Caco-2 (cell line): ENCODE measurements around the gene TNFRSF4. TPM values are rescaled to one million over a fixed set of nuclear protein-coding genes. Genes with fewer than 3 reads are reported as not detected.

Source experiments
- BruUV-seq: library from RNA; stranded (reverse); fragments of 400-500 nt; replicated peaks from 2 replicates; lab custom pipeline; 2021; lab: Mats Ljungman, UMichigan
- CTCF ChIA-PET: fragments of 300-600 bp; sonication (Branson Sonifier 250); formaldehyde crosslinking; loops from one replicate; lab custom pipeline; 2022; ENCODE audit warnings: antibody characterized with exemption; lab: Charles Lee
- POLR2A ChIA-PET: fragments of 300-600 bp; sonication (Branson Sonifier 250); formaldehyde crosslinking; loops from one replicate; lab custom pipeline; 2022; ENCODE audit warnings: antibody characterized with exemption; lab: Charles Lee
- DNase-seq, 2 experiments: peaks; one replicate each; pipeline versions ENCODE4 v3.0.0 to v3.0.0-alpha.2; 2020 to 2022
- H3K27me3 ChIP-seq: replicated peaks from 2 replicates; pipeline ENCODE4 v1.6.0; 2011; ENCODE audit warnings: low read length; ENCODE audit not compliant: control insufficient read depth, insufficient read depth
- H3K36me3 ChIP-seq: 2 replicates; pipeline ENCODE4 v1.5.1; 2011; ENCODE audit warnings: low read length; ENCODE audit not compliant: control insufficient read depth, insufficient read depth
- H3K4me1 ChIP-seq: fragments of 250-450 bp; sonication (Bioruptor Pico); 2 replicates; pipeline ENCODE4 v1.5.1; 2020; ENCODE audit warnings: mild to moderate bottlenecking
- H3K4me3 ChIP-seq: 2 replicates; pipeline ENCODE4 v1.5.1; 2011; ENCODE audit warnings: low read depth, mild to moderate bottlenecking, control low read depth, low read length
- H3K9me3 ChIP-seq: fragments of 250-450 bp; sonication (Bioruptor Pico); 2 replicates; pipeline ENCODE4 v1.5.1; 2020; ENCODE audit warnings: mild to moderate bottlenecking, moderate library complexity
- H3K27ac Mint-ChIP-seq: one replicate; pipeline ENCODE4 v1.8.0; 2022; ENCODE audit warnings: mixed read lengths; ENCODE audit not compliant: unreplicated experiment
- H3K27me3 Mint-ChIP-seq: one replicate; pipeline ENCODE4 v1.8.0; 2022; ENCODE audit warnings: mixed read lengths; ENCODE audit not compliant: insufficient read depth, unreplicated experiment
- H3K36me3 Mint-ChIP-seq: one replicate; pipeline ENCODE4 v1.8.0; 2022; ENCODE audit warnings: mild to moderate bottlenecking, mixed read lengths; ENCODE audit not compliant: insufficient read depth, unreplicated experiment
- H3K4me1 Mint-ChIP-seq: one replicate; pipeline ENCODE4 v1.8.0; 2022; ENCODE audit warnings: low read depth, mixed read lengths; ENCODE audit not compliant: unreplicated experiment
- H3K4me3 Mint-ChIP-seq: one replicate; pipeline ENCODE4 v1.8.0; 2022; ENCODE audit warnings: mild to moderate bottlenecking, moderate library complexity, mixed read lengths; ENCODE audit not compliant: unreplicated experiment
- H3K9me3 Mint-ChIP-seq: one replicate; pipeline ENCODE4 v1.8.0; 2022; ENCODE audit warnings: mixed read lengths; ENCODE audit not compliant: unreplicated experiment
- intact Hi-C: fragments of 100-400 bp; cut with micrococcal nuclease; formaldehyde crosslinking; loops from one replicate; pipeline ENCODE4 v1.10.0; 2022; ENCODE audit not compliant: unreplicated experiment
- total RNA-seq: library from RNA; stranded (reverse); gene quantifications from 2 replicates; pipeline ENCODE4 v1.2.3, GENCODE V29; 2022
- TF ChIP-seq, protein P1 (sequence below), 2 experiments: fragments of 200-600 bp in 1 of 2; IDR thresholded peaks; 1 replicate in 1 of 2; 2 replicates in 1 of 2; pipeline versions ENCODE4 v1.5.1 to v1.8.0; 2011 to 2022; ENCODE audit warnings: antibody characterized with exemption in 1 of 2, control low read depth in 1 of 2, inconsistent platforms in 1 of 2, low read depth in 1 of 2, low read length in 1 of 2, mild to moderate bottlenecking in 1 of 2, moderate library complexity in 1 of 2; ENCODE audit not compliant: insufficient read depth in 1 of 2, severe bottlenecking in 1 of 2, unreplicated experiment in 1 of 2

Gene TNFRSF4
- total RNA-seq, 1 experiment from 2014 or later = not detected

GRCh38 chr1:1223321-1223720 is 9.4 kb upstream of the TNFRSF4 start:
- ChIA-PET POLR2A (no interaction called here), CTCF (no interaction called here)
- H3K9me3 Mint-ChIP-seq = no peaks in the 10 kb centered on the region
- no peak overlapping the region for H3K4me3 Mint-ChIP-seq
- no peaks in the 10 kb centered on the region for H3K27me3 Mint-ChIP-seq
- no peaks in the 10 kb centered on the region for H3K4me1 Mint-ChIP-seq
- H3K36me3 ChIP-seq = peaks cover 1% of the 10 kb centered on the region; the same call in 1 of the 2 replicates
- no peak overlapping the region for H3K4me3 ChIP-seq
- no peaks in the 10 kb centered on the region for H3K27me3 ChIP-seq
- BruUV-seq = no TSS peak
- intact Hi-C loops = no loop called here
- no peak for DNase-seq
- H3K4me1 ChIP-seq = no peaks in the 10 kb centered on the region
- TF ChIP-seq, protein P1, sequence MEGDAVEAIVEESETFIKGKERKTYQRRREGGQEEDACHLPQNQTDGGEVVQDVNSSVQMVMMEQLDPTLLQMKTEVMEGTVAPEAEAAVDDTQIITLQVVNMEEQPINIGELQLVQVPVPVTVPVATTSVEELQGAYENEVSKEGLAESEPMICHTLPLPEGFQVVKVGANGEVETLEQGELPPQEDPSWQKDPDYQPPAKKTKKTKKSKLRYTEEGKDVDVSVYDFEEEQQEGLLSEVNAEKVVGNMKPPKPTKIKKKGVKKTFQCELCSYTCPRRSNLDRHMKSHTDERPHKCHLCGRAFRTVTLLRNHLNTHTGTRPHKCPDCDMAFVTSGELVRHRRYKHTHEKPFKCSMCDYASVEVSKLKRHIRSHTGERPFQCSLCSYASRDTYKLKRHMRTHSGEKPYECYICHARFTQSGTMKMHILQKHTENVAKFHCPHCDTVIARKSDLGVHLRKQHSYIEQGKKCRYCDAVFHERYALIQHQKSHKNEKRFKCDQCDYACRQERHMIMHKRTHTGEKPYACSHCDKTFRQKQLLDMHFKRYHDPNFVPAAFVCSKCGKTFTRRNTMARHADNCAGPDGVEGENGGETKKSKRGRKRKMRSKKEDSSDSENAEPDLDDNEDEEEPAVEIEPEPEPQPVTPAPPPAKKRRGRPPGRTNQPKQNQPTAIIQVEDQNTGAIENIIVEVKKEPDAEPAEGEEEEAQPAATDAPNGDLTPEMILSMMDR (IDR thresholded peaks at IDR 0.05; ENCODE audit: insufficient read depth in 1 of 2, low read depth in 1 of 2, low read length in 1 of 2, severe bottlenecking in 1 of 2, unreplicated experiment in 1 of 2) = no peak
- H3K36me3 Mint-ChIP-seq = peaks cover 46% of the 10 kb centered on the region
- no peak overlapping the region for H3K27ac Mint-ChIP-seq
- no peaks in the 10 kb centered on the region for H3K9me3 ChIP-seq

DNA sequence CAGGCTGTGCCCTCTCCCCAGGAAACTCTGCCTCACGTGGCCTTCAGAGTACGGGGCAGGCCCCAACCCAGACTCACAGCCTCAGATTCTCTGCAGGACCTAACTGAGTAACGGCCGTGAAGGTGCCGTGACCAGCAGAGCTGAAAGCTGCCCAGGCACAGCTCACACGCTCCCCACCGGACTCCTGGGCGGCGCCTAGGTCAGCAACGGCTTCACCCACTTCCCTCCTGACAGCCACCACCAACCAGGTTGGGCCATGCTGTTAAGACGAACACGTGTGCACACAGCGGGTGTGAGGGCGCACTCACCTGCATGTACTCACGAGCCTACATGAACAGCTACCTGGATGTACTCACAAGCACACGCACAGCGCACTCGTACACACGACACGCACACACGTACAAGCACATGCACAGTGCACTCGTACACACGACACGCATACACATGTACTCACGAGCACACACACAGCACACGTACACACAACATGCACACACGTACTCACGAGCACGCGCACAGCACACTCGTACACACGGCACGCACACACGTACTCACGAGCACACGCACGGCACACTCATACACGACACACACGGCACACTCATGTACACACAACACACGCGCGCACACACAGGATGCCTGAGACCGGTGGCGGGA is 8.7 kb upstream of the TNFRSF4 start:
- ChIA-PET CTCF (no interaction called here), POLR2A (no interaction called here)
- H3K4me1 ChIP-seq = no peaks in the 10 kb centered on the region
- Mint-ChIP-seq H3K4me3 (no peak overlapping the region), H3K4me1 (no peaks in the 10 kb centered on the region), H3K27ac (no peak overlapping the region), H3K27me3 (no peaks in the 10 kb centered on the region), H3K9me3 (no peaks in the 10 kb centered on the region), H3K36me3 (peaks cover 46% of the 10 kb centered on the region)
- no TSS peak for BruUV-seq
- no peak for DNase-seq
- intact Hi-C loops = no loop called here
- TF ChIP-seq, protein P1 (IDR thresholded peaks at IDR 0.05; ENCODE audit: insufficient read depth in 1 of 2, low read depth in 1 of 2, low read length in 1 of 2, severe bottlenecking in 1 of 2, unreplicated experiment in 1 of 2) = no peak
- H3K36me3 ChIP-seq = peaks cover 1% of the 10 kb centered on the region; the same call in 1 of the 2 replicates
- H3K9me3 ChIP-seq = no peaks in the 10 kb centered on the region
- no peak overlapping the region for H3K4me3 ChIP-seq
- H3K27me3 ChIP-seq = no peaks in the 10 kb centered on the region

DNA sequence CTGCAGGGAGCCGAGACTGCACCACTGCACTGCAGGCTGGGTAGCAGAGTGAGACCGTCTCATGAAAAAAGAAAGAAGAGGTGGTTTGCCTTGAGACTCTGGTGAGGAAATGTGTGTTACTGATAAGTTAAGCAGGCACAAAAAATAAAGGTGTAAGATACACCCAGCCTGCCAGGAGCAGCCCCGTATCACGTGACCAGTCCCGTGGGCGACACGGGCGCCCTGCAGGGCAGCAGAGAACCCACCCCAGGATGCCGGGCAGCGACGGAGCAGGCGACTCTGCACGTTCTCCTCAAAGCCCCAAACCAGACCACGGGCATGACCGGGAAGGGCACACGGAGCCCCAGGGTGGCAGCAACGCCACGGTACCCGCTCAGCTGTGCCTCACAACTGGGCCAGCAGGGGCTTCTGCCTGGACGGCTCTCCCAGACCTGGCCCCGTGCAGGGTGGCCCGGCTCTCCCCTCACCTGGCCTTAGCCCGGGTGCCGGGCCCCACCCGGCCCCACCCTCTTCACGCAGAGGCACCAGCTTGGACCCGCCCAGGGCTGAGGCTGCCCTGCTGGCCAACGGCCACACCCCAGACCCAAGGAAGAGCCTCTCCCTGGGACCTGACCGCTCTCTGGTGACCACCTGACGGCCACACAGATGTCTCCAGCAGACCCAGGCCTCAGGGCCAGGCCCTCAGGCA is 8.1 kb upstream of the TNFRSF4 start:
- no TSS peak for BruUV-seq
- CTCF ChIA-PET = no interaction called here
- peaks cover 1% of the 10 kb centered on the region; the same call in 1 of the 2 replicates for H3K36me3 ChIP-seq

More for the DNA sequence above, 8.1 kb upstream of the TNFRSF4 start:
- H3K27me3 ChIP-seq = no peaks in the 10 kb centered on the region
- H3K9me3 ChIP-seq = no peaks in the 10 kb centered on the region
- no peak for DNase-seq
- TF ChIP-seq, protein P1 (IDR thresholded peaks at IDR 0.05; ENCODE audit: insufficient read depth in 1 of 2, low read depth in 1 of 2, low read length in 1 of 2, severe bottlenecking in 1 of 2, unreplicated experiment in 1 of 2) = no peak
- intact Hi-C loops = no loop called here
- H3K4me1 ChIP-seq = no peaks in the 10 kb centered on the region
- H3K4me3 Mint-ChIP-seq = no peak overlapping the region
- H3K27me3 Mint-ChIP-seq = no peaks in the 10 kb centered on the region
- POLR2A ChIA-PET = interaction anchor here (0.5 kb wide), 1 partner anchor 327 kb away, joined by 7 read pairs; no protein-coding TSS in a partner anchor
- H3K9me3 Mint-ChIP-seq = no peaks in the 10 kb centered on the region
- H3K36me3 Mint-ChIP-seq = peaks cover 45% of the 10 kb centered on the region
- H3K4me1 Mint-ChIP-seq = no peaks in the 10 kb centered on the region
- no peak overlapping the region for H3K4me3 ChIP-seq
- no peak overlapping the region for H3K27ac Mint-ChIP-seq
